Measurements from ENCODE around the gene METTL16.

Gene METTL16

GRCh38 chr17:2370211-2370589, 141.5 kb downstream of the METTL16 start:
- Histone ChIP-seq H3K4me1 (ENCODE audit: insufficient read depth, low read length, severe bottlenecking) (no peaks in the 10 kb centered on the region), H3K79me2 (ENCODE audit: insufficient read depth, low read length) (no peaks in the 10 kb centered on the region), H3F3A (ENCODE audit: insufficient read depth, low read length) (no peaks in the 10 kb centered on the region), H3K4me2 (ENCODE audit: low read length) (no peak overlapping the region), H3K4me3 (ENCODE audit: low read depth, low read length, poor library complexity, severe bottlenecking) (no peak overlapping the region), H3K9me2 (ENCODE audit: low read depth, low read length) (no peaks in the 10 kb centered on the region), H3K27me3 (ENCODE audit: insufficient read depth, low read length) (no peaks in the 10 kb centered on the region), H3K36me3 (ENCODE audit: insufficient read depth, low read length) (peaks cover 7% of the 10 kb centered on the region), H3K27ac (ENCODE audit: low read depth, low read length, poor library complexity, severe bottlenecking) (no peak overlapping the region), H4K20me1 (ENCODE audit: insufficient read depth, low read length) (no peaks in the 10 kb centered on the region), H3K9me3 (ENCODE audit: low read length) (no peaks in the 10 kb centered on the region), H3K9ac (ENCODE audit: low read length) (no peak overlapping the region), H2AFZ (ENCODE audit: low read length) (no peak overlapping the region)
- TF ChIP-seq EZH2 (IDR thresholded peaks at IDR 0.05; ENCODE audit: borderline replicate concordance, low read length) = no peak
- TF ChIP-seq, protein P1, sequence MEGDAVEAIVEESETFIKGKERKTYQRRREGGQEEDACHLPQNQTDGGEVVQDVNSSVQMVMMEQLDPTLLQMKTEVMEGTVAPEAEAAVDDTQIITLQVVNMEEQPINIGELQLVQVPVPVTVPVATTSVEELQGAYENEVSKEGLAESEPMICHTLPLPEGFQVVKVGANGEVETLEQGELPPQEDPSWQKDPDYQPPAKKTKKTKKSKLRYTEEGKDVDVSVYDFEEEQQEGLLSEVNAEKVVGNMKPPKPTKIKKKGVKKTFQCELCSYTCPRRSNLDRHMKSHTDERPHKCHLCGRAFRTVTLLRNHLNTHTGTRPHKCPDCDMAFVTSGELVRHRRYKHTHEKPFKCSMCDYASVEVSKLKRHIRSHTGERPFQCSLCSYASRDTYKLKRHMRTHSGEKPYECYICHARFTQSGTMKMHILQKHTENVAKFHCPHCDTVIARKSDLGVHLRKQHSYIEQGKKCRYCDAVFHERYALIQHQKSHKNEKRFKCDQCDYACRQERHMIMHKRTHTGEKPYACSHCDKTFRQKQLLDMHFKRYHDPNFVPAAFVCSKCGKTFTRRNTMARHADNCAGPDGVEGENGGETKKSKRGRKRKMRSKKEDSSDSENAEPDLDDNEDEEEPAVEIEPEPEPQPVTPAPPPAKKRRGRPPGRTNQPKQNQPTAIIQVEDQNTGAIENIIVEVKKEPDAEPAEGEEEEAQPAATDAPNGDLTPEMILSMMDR (IDR thresholded peaks at IDR 0.05; ENCODE audit: low read length) = no peak

- Histone ChIP-seq H3K9ac (ENCODE audit: low read length) (no peak overlapping the region), H3K9me3 (ENCODE audit: low read length) (no peaks in the 10 kb centered on the region), H3K4me3 (ENCODE audit: low read depth, low read length, poor library complexity, severe bottlenecking) (no peak overlapping the region), H3K9me2 (ENCODE audit: low read depth, low read length) (no peaks in the 10 kb centered on the region), H3K4me2 (ENCODE audit: low read length) (no peak overlapping the region), H4K20me1 (ENCODE audit: insufficient read depth, low read length) (no peaks in the 10 kb centered on the region), H3K79me2 (ENCODE audit: insufficient read depth, low read length) (no peaks in the 10 kb centered on the region), H3K27me3 (ENCODE audit: insufficient read depth, low read length) (no peaks in the 10 kb centered on the region), H3K4me1 (ENCODE audit: insufficient read depth, low read length, severe bottlenecking) (no peaks in the 10 kb centered on the region), H3K36me3 (ENCODE audit: insufficient read depth, low read length) (peaks cover 4% of the 10 kb centered on the region; the same call in 1 of the 2 replicates), H3K27ac (ENCODE audit: low read depth, low read length, poor library complexity, severe bottlenecking) (no peak overlapping the region), H2AFZ (ENCODE audit: low read length) (no peak overlapping the region), H3F3A (ENCODE audit: insufficient read depth, low read length) (no peaks in the 10 kb centered on the region)
- no peak for TF ChIP-seq EZH2 (IDR thresholded peaks at IDR 0.05; ENCODE audit: borderline replicate concordance, low read length)
- TF ChIP-seq, protein P1 (IDR thresholded peaks at IDR 0.05; ENCODE audit: low read length) = no peak
Measured at GRCh38 chr17:2369551-2370210, 142.0 kb downstream of the METTL16 start.

DNA sequence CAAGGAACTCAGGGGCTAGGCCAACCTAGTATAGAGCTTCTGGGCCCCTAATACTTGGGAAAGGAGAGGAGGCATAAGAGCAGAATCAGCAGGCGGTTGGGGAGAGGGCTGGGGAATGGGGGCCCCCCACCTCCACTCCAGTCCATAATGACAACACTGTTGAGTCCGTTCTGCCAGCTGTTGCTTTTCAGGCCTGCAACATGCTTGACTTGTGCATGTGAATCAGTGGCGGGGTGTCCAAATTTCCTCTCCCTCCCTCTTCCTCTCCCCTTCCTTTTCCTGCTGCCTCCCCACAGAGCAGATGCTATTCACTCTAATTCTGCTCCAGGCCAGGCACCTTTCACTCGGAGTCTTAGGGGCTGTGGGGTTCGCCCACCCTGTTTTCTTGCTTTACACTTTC, 142.6 kb downstream of the METTL16 start:
- H3K4me2 ChIP-seq (ENCODE audit: low read length) = no peak overlapping the region
- H3K9me2 ChIP-seq (ENCODE audit: low read depth, low read length) = no peaks in the 10 kb centered on the region
- H2AFZ ChIP-seq (ENCODE audit: low read length) = no peak overlapping the region
- H3K36me3 ChIP-seq (ENCODE audit: insufficient read depth, low read length) = peaks cover 11% of the 10 kb centered on the region; the same call in 1 of the 2 replicates
- no peaks in the 10 kb centered on the region for H3K4me1 ChIP-seq (ENCODE audit: insufficient read depth, low read length, severe bottlenecking)
- no peak overlapping the region for H3K27ac ChIP-seq (ENCODE audit: low read depth, low read length, poor library complexity, severe bottlenecking)
- H3K9me3 ChIP-seq (ENCODE audit: low read length) = no peaks in the 10 kb centered on the region
- H3K4me3 ChIP-seq (ENCODE audit: low read depth, low read length, poor library complexity, severe bottlenecking) = no peak overlapping the region
- H3K9ac ChIP-seq (ENCODE audit: low read length) = no peak overlapping the region
- H3K79me2 ChIP-seq (ENCODE audit: insufficient read depth, low read length) = no peaks in the 10 kb centered on the region
- no peaks in the 10 kb centered on the region for H3K27me3 ChIP-seq (ENCODE audit: insufficient read depth, low read length)
- no peaks in the 10 kb centered on the region for H4K20me1 ChIP-seq (ENCODE audit: insufficient read depth, low read length)
- TF ChIP-seq, protein P1 (IDR thresholded peaks at IDR 0.05; ENCODE audit: low read length) = no peak
- TF ChIP-seq EZH2 (IDR thresholded peaks at IDR 0.05; ENCODE audit: borderline replicate concordance, low read length) = no peak
- no peaks in the 10 kb centered on the region for H3F3A ChIP-seq (ENCODE audit: insufficient read depth, low read length)

Data from OCI-LY1 (cell line).